Aorta (tissue), 5 donors: Measurements from ENCODE around the gene PLA2G12B. TPM values are rescaled to one million over a fixed set of nuclear protein-coding genes. Genes with fewer than 3 reads are reported as not detected.

ENCODE experiments used
- ATAC-seq: fragments of 200-7000 bp; cut with Tn5 transposase; one replicate; pipeline ENCODE4 v1.9.1; 2022; ENCODE audit warnings: moderate library complexity; ENCODE audit not compliant: low FRiP score
- DNase-seq, 2 donors: peaks; one replicate each; pipeline ENCODE4 v3.0.0-alpha.2; 2020
- H3K27ac ChIP-seq, 2 donors: one replicate each; pipeline ENCODE4 v1.5.1; 2013; ENCODE audit warnings: low read length in 2 of 2, mild to moderate bottlenecking in 2 of 2, moderate library complexity in 2 of 2, control low read depth in 1 of 2, inconsistent platforms in 1 of 2, low read depth in 1 of 2
- H3K27me3 ChIP-seq, 2 donors: one replicate each; pipeline ENCODE4 v1.6.1; 2013; ENCODE audit warnings: control low read depth in 1 of 2, low read length in 1 of 2, mild to moderate bottlenecking in 1 of 2, moderate library complexity in 1 of 2; ENCODE audit not compliant: insufficient read depth in 2 of 2, control insufficient read depth in 1 of 2
- H3K36me3 ChIP-seq, 2 donors: one replicate each; pipeline ENCODE4 v1.6.1; 2013; ENCODE audit warnings: control low read depth in 1 of 2, low read length in 1 of 2, mild to moderate bottlenecking in 1 of 2; ENCODE audit not compliant: insufficient read depth in 2 of 2, control insufficient read depth in 1 of 2
- H3K4me1 ChIP-seq, 2 donors: one replicate each; pipeline ENCODE4 v1.6.1; 2013; ENCODE audit warnings: low read length in 2 of 2, control low read depth in 1 of 2, mild to moderate bottlenecking in 1 of 2, moderate library complexity in 1 of 2; ENCODE audit not compliant: insufficient read depth in 2 of 2, control insufficient read depth in 1 of 2
- H3K4me3 ChIP-seq, 2 donors: one replicate each; pipeline ENCODE4 v1.5.1; 2013; ENCODE audit warnings: low read length in 2 of 2, control low read depth in 1 of 2, mild to moderate bottlenecking in 1 of 2
- H3K9me3 ChIP-seq: one replicate; pipeline ENCODE4 v1.6.1; 2013; ENCODE audit warnings: mild to moderate bottlenecking, low read length; ENCODE audit not compliant: control insufficient read depth
- WGBS, 2 donors: extraction: QIAGEN DNeasy Blood & Tissue Kit; methylation state at CpG; one replicate each; pipeline ENCODE4 v1.1.7; 2013; 5-methylcytosine and 5-hydroxymethylcytosine counted together
- intact Hi-C, 2 donors: fragments of 100-400 bp; cut with DNase I; formaldehyde crosslinking; loops; one replicate each; pipeline versions ENCODE4 v1.14.2 to v1.15.0; 2022
- polyA plus RNA-seq, 2 donors: library from polyadenylated mRNA; stranded (reverse); fragments of 200-250 nt; gene quantifications; one replicate each; pipeline ENCODE4 v1.2.3, GENCODE V29; 2013
- total RNA-seq, 2 donors: library from RNA; stranded (reverse); fragmentation: NEBNext Ultra II Directional; extraction: Animal tissue kit (Norgen Biotek cat#: 25700); gene quantifications; one replicate each; pipeline ENCODE4 v1.2.1, GENCODE V29; 2021
- donor health status: healthy with polysubstance abuse.
- donor health status: Bipolar disorder and iron deficiency.
- donor health status: DM: no; HTN: no; CAD: no.
- donor health status: DM: no; HTN: no; CAD: no.
- donor health status: DM: yes; HTN: yes; CAD: no.

PLA2G12B gene
- total and polyA plus RNA-seq, 4 donors, result 4.4 TPM; not detected in 3

DNA sequence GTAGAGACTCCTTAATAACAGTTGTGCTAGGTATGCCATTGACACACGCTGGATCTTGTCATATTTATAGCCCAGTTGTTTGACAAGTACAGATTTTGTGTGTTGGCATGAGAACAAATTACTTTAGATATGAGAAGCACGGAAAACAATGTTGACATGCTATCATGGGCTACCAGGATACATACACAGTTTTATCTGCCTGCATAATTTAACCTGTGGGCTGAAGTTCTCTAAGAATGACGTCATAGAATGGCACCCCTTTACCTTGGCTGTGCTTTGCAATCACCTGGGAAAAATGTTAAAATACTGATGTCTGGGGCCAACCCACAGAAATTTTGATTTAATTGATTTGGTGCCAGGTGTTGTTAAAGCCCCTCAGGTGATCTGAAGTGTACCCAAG, 2.8 kb downstream of the PLA2G12B start:
- peaks cover 1% of the 10 kb centered on the region for H3K9me3 ChIP-seq
- intact Hi-C loops, result no loop called here
- no peak for ATAC-seq
- no peak overlapping the region for H3K4me3 ChIP-seq
- no peak for DNase-seq
- WGBS, 2 donors, result 46 to 56% methylated on average over 3 of the region's 3 CpGs
- no peaks in the 10 kb centered on the region for H3K27me3 ChIP-seq
- H3K4me1 ChIP-seq, result no peaks in the 10 kb centered on the region
- no peak overlapping the region for H3K27ac ChIP-seq
- H3K36me3 ChIP-seq, result no peaks in the 10 kb centered on the region

DNA sequence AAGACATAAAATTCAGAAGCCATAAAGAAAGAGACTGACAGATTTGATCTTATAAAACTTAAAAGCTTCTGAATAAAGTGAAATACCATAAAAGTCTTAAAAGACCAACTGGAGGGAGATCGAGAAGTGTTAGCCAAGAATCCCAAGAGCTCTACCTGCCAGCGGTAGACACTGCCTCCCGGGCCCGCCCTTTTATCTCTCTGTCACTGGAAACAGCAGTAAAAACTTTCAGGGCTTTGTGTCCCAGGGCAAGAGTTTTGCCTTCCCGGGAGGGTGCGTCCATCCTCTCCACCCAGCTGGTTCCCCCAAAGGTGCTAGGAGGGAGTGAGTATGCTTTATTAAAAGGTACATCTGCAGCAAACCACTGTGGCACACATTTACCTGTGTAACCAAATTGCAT, 5.8 kb downstream of the PLA2G12B start:
- Histone ChIP-seq H3K27ac (no peak overlapping the region), H3K27me3 (no peaks in the 10 kb centered on the region), H3K4me3 (no peak overlapping the region), H3K36me3 (no peaks in the 10 kb centered on the region), H3K9me3 (peaks cover 1% of the 10 kb centered on the region), H3K4me1 (no peaks in the 10 kb centered on the region)
- intact Hi-C loops, result no loop called here
- no peak for DNase-seq
- 44 to 50% methylated on average over 6 of the region's 6 CpGs for WGBS, 2 donors
- ATAC-seq, result no peak

DNA sequence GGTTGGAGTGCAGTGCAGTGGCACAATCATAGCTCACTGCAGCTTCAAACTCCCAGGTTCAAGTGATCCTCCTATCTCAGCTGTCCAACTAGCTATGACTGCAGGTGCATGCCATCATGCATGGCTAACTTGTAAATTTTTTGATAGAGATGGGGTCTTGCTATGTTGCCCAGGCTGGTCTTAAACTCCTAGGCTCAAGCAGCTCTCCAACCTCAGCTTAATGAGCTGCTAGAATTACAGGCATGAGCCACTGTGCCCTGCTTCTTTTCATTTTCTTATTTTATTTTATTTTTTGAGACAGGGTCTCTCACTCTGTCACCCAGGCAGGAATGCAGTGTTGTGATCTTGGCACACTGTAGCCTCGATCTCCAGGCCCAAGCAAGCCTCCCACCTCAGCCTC, 7.6 kb downstream of the PLA2G12B start:
- no peaks in the 10 kb centered on the region for H3K36me3 ChIP-seq
- no peaks in the 10 kb centered on the region for H3K4me1 ChIP-seq
- ATAC-seq, result no peak
- no peak overlapping the region for H3K27ac ChIP-seq
- intact Hi-C loops, result no loop called here
- no peak overlapping the region for H3K4me3 ChIP-seq
- no peaks in the 10 kb centered on the region for H3K27me3 ChIP-seq
- H3K9me3 ChIP-seq, result peaks cover 1% of the 10 kb centered on the region
- 92 to 94% methylated on average over 1 of the region's 1 CpG for WGBS, 2 donors
- no peak for DNase-seq

DNA sequence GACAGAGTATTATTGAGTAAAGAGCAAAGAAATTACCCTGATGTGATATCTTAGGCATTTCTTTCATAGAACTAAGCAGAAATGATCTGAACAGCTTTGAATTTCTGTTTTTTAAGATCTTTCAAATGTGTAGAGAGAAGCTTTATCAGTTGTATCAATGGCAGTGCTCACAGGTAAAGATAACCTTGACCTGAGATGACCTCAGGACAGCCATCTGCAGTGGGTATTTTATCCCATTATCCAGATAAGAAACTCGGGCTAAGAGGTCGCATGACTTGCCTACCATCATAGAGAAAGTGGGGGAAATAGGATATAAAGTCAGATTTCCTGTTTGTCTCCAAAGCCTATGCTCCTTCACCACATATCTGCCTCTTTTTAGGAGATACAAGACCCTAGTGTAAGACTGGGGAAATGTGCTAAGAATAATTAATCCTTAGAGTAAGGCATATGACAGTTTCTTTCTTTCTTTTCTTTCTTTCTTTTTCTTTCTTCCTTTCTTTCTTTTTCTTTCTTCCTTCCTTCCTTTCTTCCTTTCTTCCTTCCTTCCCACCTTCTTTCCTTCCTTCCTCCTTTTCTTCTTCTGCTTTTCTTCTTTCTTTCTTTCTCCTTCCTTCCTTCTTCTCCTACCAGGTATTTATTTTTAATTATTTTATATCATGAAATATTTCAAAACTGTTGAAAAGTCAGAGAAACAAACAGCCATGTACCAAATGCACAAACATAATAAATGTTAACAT, 10.9 kb downstream of the PLA2G12B start:
- intact Hi-C loops, result no loop called here
- WGBS, 2 donors, result 80 to 81% methylated on average over 2 of the region's 2 CpGs
- Histone ChIP-seq H3K36me3 (no peaks in the 10 kb centered on the region), H3K4me1 (no peaks in the 10 kb centered on the region), H3K9me3 (peaks cover 1% of the 10 kb centered on the region), H3K27ac (no peak overlapping the region), H3K4me3 (no peak overlapping the region), H3K27me3 (no peaks in the 10 kb centered on the region)
- ATAC-seq (no peak), DNase-seq (no peak)

DNA sequence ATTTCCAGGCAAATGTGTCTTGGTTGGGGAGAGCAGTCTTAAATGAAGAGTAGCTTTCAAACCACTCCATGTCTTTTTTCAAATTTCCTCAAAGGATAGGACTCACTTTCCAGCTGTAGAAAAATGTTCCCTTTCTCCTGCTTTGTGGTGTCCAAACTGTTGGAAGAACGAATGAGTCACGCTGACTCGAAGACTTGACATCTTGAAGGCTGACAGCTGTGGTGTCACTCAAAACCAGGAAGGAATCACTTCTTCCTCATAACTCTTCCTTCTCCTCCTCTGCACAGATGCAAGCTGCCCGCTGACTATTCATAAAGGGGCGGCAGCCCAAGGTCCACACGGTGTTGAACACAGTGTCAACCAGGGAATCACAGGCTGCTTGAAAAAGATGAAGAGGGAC, 19.2 kb downstream of the PLA2G12B start:
- no peaks in the 10 kb centered on the region for H3K9me3 ChIP-seq
- H3K36me3 ChIP-seq, result no peaks in the 10 kb centered on the region
- DNase-seq (no peak), ATAC-seq (no peak)
- WGBS, 2 donors, result 93 to 95% methylated on average over 6 of the region's 6 CpGs
- H3K27ac ChIP-seq, result no peak overlapping the region
- intact Hi-C loops, result no loop called here
- H3K27me3 ChIP-seq, result no peaks in the 10 kb centered on the region
- H3K4me1 ChIP-seq, result no peaks in the 10 kb centered on the region
- no peak overlapping the region for H3K4me3 ChIP-seq

DNA sequence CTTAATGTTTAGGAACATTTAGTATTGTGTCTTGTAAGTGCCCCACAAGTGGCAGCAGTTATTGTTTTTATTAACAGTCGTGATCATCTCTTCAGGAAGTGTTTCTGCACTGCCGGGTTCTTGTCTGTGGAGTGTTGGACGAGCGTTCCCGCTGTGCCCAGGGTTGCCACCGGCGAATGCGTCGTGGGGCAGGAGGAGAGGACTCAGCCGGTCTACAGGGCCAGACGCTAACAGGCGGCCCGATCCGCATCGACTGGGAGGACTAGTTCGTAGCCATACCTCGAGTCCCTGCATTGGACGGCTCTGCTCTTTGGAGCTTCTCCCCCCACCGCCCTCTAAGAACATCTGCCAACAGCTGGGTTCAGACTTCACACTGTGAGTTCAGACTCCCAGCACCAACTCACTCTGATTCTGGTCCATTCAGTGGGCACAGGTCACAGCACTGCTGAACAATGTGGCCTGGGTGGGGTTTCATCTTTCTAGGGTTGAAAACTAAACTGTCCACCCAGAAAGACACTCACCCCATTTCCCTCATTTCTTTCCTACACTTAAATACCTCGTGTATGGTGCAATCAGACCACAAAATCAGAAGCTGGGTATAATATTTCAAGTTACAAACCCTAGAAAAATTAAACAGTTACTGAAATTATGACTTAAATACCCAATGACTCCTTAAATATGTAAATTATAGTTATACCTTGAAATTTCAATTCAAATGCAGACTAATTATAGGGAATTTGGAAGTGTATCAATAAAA, 22.2 kb downstream of the PLA2G12B start:
- no peaks in the 10 kb centered on the region for H3K27me3 ChIP-seq
- no peaks in the 10 kb centered on the region for H3K9me3 ChIP-seq
- H3K36me3 ChIP-seq, result no peaks in the 10 kb centered on the region
- WGBS, 2 donors, result 92% methylated on average over 20 of the region's 20 CpGs
- H3K27ac ChIP-seq, result no peak overlapping the region
- intact Hi-C loops, result no loop called here
- H3K4me1 ChIP-seq, result no peaks in the 10 kb centered on the region
- no peak overlapping the region for H3K4me3 ChIP-seq
- no peak for DNase-seq
- no peak for ATAC-seq

DNA sequence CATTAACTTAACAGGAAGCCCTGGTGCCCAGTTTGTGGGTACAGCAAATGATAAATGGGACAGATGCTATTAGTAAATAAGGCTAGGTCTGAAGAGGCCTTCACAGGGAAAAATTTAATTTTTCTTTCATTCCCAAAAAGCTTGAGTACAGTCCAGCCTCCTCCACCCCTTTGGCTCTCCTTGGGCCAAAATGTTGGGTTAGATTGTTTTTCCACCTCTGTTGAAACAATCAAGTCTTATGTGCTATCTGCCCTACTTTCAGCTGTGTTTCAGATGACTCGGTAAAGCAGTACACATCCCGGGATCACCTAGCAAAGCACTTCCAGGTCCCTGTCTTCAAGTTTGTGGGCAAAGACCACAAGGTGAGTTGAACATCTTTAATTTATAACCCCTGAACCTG, 24.3 kb downstream of the PLA2G12B start:
- WGBS, 2 donors, result 54 to 77% methylated on average over 2 of the region's 2 CpGs

DNA sequence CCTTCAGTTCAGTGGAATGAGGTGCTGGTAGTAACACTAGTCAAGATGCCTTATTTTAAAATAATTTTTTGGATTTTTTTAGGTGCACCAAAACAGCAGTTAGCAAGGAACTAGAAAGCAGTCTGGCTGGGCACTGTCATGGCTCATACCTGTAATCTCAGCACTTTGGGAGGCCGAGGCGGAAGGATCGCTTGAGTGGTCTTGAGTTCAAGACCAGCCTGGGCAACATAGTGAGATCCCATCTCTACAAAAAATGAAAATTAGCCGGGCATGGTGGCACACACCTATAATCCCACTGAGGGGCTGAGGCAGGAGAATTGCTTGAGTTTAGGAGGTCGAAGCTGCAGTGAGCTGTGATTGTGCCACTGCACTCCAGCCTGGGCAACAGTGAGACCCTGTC, 25.8 kb downstream of the PLA2G12B start:
- Histone ChIP-seq H3K4me3 (no peak overlapping the region), H3K27ac (no peak overlapping the region), H3K9me3 (no peaks in the 10 kb centered on the region), H3K4me1 (no peaks in the 10 kb centered on the region), H3K36me3 (no peaks in the 10 kb centered on the region), H3K27me3 (no peaks in the 10 kb centered on the region)
- ATAC-seq (no peak), DNase-seq (no peak)
- 85 to 96% methylated on average over 5 of the region's 5 CpGs for WGBS, 2 donors
- intact Hi-C loops, result no loop called here

More for the DNA sequence above, 24.3 kb downstream of the PLA2G12B start:
- ATAC-seq (no peak), DNase-seq (no peak)
- intact Hi-C loops, result no loop called here
- no peak overlapping the region for H3K27ac ChIP-seq
- H3K4me3 ChIP-seq, result no peak overlapping the region
- H3K36me3 ChIP-seq, result no peaks in the 10 kb centered on the region
- H3K4me1 ChIP-seq, result no peaks in the 10 kb centered on the region
- H3K9me3 ChIP-seq, result no peaks in the 10 kb centered on the region
- no peaks in the 10 kb centered on the region for H3K27me3 ChIP-seq

DNA sequence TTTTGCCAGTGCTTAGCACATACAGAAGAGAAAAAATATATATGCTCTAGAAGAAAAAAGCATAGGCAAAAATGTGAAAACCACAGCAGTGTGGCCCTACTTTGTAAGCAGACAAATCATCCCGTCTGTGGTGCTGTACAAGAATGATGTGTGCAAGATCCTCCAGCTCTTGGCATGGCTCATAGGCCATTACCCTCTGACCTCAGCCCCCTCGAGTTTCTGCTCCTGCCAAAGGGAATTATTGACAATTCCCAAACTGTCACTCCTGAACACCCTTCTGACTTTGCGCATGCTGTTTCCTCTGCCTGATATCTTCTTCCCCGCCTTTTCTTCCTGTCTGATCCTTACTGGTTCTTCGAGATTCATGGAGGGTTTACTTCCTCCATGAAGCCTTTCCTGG, 27.1 kb downstream of the PLA2G12B start:
- Histone ChIP-seq H3K27me3 (no peaks in the 10 kb centered on the region), H3K9me3 (no peaks in the 10 kb centered on the region), H3K27ac (no peak overlapping the region), H3K4me3 (no peak overlapping the region), H3K36me3 (no peaks in the 10 kb centered on the region), H3K4me1 (no peaks in the 10 kb centered on the region)
- 71 to 72% methylated on average over 5 of the region's 5 CpGs for WGBS, 2 donors
- intact Hi-C loops, result no loop called here
- no peak for ATAC-seq
- DNase-seq, result no peak
